T47D (cell line): ENCODE data around the gene HSPG2.
"Not testable (repeated sequence)": the region's sequence is repeated elsewhere in the genome, so short reads cannot be mapped to it uniquely, and the experiment has no call there.

Experiments used
- DNase-seq, 2 experiments: peaks; one replicate each; pipeline versions ENCODE4 v3.0.0 to v3.0.0-alpha.2; 2011 to 2012; ENCODE audit warnings: low read depth in 1 of 2, low spot score in 1 of 2
- JUND ChIP-seq: IDR thresholded peaks from 2 replicates; pipeline ENCODE4 v1.6.1; 2012; ENCODE audit warnings: low read depth
- in situ Hi-C: cut with HindIII; loops from 2 replicates; pipeline ENCODE4 v1.10.0; 2016; ENCODE audit warnings: low sequenced_read_pairs, low pct_unique_long_range_greater_than_20kb

The HSPG2 gene

DNA sequence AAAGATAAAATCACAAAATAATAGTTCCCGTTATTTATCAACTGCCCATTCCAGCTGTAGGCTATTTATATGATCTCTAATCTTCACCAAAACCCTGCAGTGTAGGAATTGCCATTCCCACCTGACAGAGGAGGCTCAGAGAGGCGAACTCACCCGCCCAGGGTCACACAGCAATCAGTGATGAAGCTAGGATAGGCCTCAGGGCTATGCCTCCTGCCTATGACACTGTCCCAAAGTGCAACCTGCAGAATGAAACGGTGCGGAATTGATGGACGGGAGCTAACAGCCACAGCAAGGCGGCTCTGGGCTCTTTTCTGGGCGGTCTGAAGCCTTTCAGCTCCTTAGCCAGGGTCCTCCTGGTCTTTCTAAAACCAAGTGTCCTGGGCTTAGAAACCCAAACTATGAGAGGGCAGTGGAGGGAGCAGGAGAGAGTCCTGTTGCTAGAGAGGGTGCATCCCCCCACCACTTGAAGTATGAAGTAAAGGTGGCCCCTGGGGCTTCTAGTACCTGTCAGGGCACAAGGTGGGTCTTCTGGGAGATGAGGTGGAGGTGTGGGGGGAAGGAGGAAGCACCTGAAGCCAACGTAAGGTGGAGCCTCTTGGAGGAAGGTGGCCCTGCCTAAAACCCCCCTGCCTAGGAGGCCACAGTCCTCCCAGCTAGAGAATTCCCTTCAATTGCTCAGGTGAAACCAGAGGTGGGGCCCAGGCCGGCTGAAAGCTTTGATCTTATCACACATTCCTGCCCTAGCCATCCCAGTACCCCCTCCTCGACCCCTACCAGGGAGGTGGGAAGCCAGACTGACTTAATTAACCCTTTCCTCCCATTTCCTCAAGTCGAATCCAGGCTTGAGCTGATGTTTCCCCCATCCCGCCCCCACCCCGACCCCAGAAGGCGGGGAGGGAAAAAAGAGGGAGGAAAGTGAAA, 14.8 kb downstream of the HSPG2 start:
- in situ Hi-C loops = no loop called here
- no peak for TF ChIP-seq JUND
- no peak for DNase-seq

DNA sequence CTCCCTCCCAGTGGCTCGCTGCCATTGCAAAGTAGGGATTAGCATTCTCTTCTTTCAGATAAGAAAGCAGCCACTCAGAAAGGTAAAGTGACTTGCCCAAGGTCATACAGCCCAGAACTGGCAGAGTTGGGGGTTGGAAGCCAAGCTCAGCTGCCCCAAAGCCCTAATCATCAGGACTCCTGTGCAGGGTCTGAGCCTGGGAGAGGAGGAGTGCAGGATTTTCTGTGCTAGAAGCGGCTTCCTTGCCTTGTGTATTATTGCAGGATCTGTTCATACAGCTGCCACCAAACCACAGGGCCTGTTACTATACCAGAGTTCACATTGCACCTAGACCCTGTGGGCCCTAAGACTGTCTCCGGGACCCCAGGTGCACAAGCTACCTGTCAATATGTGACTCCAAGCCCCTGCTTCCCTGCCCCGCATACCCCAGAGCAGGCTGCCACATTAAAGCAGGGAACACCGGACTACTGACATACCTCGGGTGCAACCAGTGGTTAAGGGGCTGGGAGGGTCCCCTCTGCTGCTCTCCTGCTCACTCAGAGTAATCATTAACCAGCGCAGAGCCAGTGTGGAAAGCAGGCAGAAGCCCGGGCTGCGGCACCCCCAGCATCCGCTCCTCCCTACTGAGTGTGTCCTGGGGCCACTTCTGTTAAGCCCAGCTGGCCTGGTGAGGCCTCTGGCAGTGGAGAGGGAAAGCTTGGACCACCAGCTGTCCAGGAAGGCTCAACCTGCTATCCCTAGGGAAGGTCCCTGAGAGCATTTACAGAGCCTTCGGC, 15.8 kb downstream of the HSPG2 start:
- in situ Hi-C loops = no loop called here
- DNase-seq = no peak

DNA sequence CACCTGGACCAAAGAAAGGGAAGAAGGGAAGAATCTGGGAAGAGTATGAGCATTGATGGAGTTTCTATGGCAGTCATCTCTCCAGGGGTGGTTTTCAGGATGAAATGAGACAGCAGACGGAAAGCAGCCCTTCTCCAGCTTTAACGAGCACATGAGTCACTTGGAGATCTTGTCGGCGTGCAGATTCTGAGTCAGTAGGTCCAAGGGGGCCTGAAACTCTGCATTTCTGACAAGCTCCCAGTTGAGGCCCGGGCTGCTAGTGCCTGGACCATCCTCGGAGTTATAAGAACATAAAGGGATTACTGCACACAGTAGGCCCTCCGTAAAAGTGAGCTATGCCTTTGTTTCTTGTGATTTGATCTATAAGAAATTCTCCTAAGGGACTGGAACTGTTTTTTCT, 17.6 kb downstream of the HSPG2 start:
- in situ Hi-C loops = no loop called here
- DNase-seq = no peak
- no peak for TF ChIP-seq JUND

More for the DNA sequence above, 15.8 kb downstream of the HSPG2 start:
- no peak for TF ChIP-seq JUND

DNA sequence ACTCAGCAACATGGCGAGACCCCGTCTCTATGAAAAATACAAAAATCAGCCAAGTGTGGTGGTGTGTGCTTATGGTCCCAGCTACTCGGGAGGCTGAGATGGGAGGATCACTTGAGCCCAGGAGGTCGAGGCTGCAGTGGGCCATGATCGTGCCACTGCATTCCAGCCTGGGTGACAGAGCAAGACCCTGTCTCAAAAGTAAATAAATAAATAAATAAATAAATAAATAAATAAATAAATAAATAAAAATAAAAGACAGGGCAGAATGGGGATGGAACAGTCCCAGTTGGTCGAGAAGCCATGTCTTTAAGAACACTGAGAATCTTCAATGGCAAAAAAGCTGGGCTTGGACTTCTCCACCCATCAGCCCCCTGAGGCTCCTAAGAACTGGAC, 19.9 kb downstream of the HSPG2 start:
- DNase-seq, in situ Hi-C loops: not testable (repeated sequence)

DNA sequence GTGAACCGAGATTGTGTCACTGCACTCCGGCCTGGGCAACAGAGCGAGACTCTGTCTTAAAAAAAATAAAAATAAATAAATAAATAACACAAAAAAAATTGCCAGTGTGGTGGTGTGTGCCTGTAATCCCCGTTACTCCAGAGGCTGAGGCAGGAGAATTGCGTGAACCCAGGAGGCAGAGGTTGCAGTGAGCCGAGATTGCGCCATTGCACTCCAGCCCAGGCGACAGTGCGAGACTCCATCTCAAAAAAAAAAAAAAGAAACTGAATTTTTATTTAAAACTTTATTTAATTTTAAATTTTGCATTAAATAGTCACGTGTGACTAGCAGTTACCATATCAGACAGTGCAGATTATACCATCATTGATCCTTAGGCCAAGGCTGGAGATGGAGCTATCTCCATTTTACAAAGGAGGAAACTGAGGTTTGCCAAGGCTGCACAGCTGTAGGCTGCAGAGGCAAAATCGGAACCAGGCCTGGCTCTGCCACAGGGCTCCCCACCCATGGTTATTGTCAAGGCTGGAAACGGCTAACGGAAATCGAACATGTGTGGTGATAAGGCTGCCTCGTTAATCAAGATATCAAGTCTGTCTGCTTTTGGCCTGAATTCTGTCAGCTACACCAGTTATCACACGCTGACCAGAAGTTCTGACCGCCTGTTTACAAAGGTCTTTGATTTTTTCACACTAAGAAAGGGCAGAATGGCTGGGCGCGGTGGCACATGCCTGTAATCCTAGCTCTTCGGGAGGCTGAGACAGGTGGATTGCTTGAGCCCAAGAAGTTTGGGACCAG, 20.5 kb downstream of the HSPG2 start:
- no peak for TF ChIP-seq JUND
- in situ Hi-C loops = no loop called here
- no peak for DNase-seq

DNA sequence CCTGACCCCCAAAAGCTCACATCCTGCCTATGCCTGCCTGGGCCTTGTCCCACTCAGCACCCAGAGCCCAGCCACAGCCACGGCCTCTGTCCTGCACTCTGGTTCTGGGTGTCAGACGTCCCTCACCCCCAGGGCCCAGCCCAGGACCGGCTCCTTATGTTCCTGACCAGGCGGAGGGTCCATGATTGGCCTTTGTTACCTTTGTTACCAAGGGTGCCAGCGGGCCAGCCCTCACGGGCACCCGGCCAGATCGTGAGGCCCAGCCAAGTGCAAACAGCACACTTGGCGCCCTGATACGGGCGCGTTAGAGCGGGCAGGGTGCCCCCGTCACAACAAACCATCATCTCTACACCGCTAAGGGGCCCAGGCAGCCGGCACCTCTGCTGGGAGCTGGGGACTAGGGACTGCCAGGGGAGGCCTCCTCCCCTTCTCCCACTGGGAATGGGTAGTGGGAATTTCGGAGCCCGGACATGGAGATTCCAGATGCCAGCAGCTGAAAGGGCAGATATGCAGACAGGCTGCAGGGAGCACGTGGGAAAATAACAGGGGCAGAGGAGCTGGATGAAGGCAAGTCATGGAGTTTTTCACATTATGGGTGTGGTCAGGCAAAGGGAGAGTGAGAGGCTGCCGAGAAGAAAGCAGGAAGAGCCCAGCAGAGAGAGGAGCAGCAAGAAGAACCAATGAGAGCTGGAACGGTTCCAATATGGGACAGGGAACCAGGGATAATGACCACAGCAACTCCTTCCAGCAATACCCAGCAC, 22.1 kb downstream of the HSPG2 start:
- in situ Hi-C loops = no loop called here
- no peak for DNase-seq
- no peak for TF ChIP-seq JUND

DNA sequence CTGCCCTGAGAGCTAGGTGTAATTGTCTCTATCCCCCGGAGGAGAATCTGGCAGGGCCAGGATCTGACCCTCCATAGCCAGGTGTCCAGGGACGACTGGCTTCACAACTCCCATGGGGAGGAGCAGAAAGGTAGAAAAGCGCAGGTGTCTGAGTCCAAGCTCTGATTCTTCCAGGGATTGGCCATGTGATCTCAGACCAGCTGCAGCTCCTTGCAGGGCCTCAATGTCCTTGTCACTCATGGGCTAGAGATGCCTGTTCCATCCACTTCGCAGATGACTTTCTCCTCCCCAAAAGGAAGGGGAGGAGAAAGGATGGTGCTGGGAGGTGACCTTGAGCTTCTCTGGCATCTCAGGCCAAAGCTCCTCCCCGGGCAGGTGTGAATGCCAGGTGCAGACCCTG, 22.7 kb downstream of the HSPG2 start:
- TF ChIP-seq JUND = no peak
- in situ Hi-C loops = no loop called here
- DNase-seq = no peak

DNA sequence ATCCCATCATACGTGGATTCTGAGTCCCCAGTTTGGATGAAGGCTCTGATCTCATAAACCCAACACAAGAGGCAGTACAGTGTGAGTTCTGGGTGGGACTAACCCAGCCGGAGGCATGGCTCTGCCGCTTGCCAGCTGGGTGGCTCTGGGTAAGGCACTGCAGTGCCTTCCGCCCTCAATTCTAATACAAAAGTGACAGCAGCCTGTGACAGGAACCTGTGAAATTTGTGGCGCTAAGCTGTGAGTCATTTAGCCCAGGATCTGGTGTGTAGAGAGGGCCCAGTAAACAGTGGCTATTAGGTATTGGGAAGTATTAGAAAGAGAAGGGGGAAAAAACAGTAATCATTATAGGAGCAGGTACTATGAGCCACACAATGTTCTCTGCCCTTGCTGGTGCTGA, 23.3 kb downstream of the HSPG2 start:
- TF ChIP-seq JUND = no peak
- in situ Hi-C loops = no loop called here
- DNase-seq = no peak

DNA sequence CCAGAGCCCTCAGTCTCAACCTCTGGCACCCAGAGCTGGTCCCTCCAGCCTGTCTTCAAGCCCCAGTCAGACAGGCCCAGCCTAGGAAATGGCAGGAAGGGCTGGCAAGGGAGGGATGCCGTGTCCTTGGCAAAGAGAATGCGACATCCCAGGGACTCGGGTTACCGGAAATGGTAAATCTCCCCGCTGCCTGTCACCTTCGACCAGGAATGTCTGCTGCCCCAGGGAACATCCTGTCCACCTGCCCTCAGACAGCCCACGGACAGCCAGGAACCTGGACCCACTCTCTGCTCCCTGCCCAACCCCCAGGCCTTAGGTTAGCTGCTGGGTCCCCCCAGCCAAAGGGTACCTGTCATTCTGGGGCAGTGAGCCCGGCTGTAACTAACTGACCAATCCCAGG, 23.9 kb downstream of the HSPG2 start:
- no peak for DNase-seq
- TF ChIP-seq JUND = no peak
- in situ Hi-C loops = no loop called here

DNA sequence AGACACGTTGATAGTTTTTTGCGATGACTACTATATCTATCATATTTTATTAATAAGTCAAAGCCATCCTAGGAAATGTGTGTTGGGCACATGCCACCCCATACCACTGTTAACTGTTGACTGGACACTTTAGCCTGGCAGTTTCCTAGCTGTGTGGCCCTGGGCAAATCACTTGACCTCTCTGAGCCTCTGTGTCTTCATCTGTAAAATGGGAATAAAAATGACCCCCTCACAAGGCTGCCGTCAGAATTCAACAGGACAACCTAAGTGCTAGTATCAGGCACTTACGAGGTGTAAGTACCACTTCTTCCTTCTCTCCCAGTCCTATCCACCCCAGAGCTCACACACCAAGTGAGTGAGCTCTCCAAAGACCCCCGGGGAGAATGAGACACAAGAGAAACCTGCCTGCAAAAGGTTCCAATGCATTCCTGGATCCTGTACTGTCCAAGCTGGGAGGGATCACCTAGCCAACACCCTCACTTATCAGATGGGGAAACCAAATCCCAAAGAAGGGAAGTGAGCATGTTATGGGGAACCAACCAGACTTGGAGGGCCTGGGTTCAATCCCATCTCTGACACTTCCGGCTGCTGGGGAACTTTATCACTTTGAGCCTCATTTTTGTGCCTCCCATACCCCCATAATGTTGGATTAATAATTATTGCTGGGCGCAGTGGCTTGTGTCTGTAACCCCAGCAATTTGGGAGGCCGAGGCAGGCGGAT, 24.9 kb downstream of the HSPG2 start:
- no peak for DNase-seq
- in situ Hi-C loops = no loop called here
- TF ChIP-seq JUND = no peak

DNA sequence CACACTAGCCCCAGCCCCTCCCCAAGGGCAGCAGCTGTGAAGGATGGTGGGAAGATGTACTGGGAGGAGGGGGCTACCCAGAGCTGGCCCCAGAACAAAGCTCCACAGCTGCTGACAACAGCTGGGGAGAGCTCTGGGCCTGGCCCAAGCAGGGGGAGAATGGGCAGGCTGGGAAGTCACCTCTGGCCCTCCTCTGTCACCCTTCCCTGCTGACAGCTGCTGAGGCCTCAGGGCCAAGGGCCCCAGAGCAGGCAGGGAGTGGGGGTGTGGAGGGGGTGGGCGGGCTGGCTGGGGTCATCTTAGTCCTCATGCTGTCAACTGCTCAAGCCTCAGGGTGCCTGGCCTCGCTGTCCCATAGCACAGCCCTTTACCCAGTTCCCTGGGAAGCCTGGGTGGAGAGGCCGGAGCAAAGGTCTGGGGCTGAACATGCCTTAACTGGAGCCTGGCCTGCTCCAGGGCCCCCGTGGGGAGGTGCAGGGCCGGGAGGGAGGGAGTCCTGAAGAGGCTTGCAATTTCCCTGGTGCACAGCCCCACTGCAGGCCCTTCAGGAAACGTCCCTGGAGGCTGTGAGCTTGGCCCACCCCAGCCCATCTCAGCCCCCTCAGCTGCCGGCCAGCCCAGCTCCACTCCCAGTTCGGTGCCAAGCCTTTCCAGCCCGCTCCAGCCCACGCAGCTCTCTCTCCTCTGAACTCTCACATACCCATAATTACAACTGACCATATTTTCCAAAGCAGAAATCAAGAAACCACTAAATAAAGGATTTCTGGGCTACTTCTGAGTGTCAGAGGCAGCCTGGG, 25.7 kb downstream of the HSPG2 start:
- in situ Hi-C loops = no loop called here
- TF ChIP-seq JUND = no peak
- no peak for DNase-seq
